Left lung (tissue), 10 donors: ENCODE measurements around the gene EPN3. TPM values are rescaled to one million over a fixed set of nuclear protein-coding genes. Genes with fewer than 3 reads are reported as not detected.

ENCODE experiments used
- ATAC-seq: fragments of 200-7000 bp; cut with Tn5 transposase; one replicate; pipeline ENCODE4 v1.9.1; 2020; ENCODE audit warnings: moderate library complexity
- DNase-seq, 4 donors: peaks; one replicate each; pipeline ENCODE4 v3.0.0-alpha.2; 2013 to 2020
- H3K27ac ChIP-seq, 2 donors: fragments of 200-600 bp; sonication (generic) in 1 of 2; one replicate each; pipeline versions ENCODE4 v1.5.0 to v1.8.0; 2020 to 2021
- H3K27me3 ChIP-seq, 2 donors: fragments of 200-600 bp; sonication (generic) in 1 of 2; one replicate each; pipeline versions ENCODE4 v1.5.0 to v1.8.0; 2020 to 2021
- H3K36me3 ChIP-seq, 2 donors: fragments of 200-600 bp; sonication (generic) in 1 of 2; one replicate each; pipeline versions ENCODE4 v1.5.0 to v1.8.0; 2020 to 2021
- H3K4me1 ChIP-seq, 2 donors: fragments of 200-600 bp; one replicate each; pipeline ENCODE4 v1.8.0; 2021
- H3K4me3 ChIP-seq, 2 donors: fragments of 200-600 bp; sonication (generic) in 1 of 2; one replicate each; pipeline versions ENCODE4 v1.5.0 to v1.8.0; 2020 to 2021; ENCODE audit warnings: mild to moderate bottlenecking in 1 of 2
- H3K9me3 ChIP-seq, 2 donors: fragments of 200-600 bp; sonication (generic) in 1 of 2; one replicate each; pipeline versions ENCODE4 v1.5.0 to v1.8.0; 2020 to 2021
- intact Hi-C, 2 donors: fragments of 100-400 bp; cut with DNase I; formaldehyde crosslinking; loops; one replicate each; pipeline versions ENCODE4 v1.11.2 to v1.14.2; 2022
- polyA plus RNA-seq, 6 donors: library from polyadenylated mRNA; unstranded; fragments of 120-200 nt; gene quantifications; one replicate each; pipeline ENCODE4 v1.2.1, GENCODE V29; 2013; ENCODE audit not compliant: insufficient read length in 6 of 6
- total RNA-seq, 2 donors: library from RNA; stranded (reverse); fragmentation: NEBNext Ultra II Directional; extraction: Animal tissue kit (Norgen Biotek cat#: 25700); gene quantifications; one replicate each; pipeline ENCODE4 v1.2.1, GENCODE V29; 2021
- TF ChIP-seq, protein P1 (sequence below), 2 donors: fragments of 200-600 bp; sonication (generic) in 1 of 2; IDR thresholded peaks; one replicate each; pipeline versions ENCODE4 v1.5.0 to v1.8.0; 2021; ENCODE audit warnings: antibody characterized with exemption in 2 of 2
- donor health status: DM: no; HTN: yes; CAD: no.
- donor health status: DM: no; HTN: no; CAD: no.

EPN3 gene
- total and polyA plus RNA-seq, 8 donors: 0.55 to 6.4 (median 4.3) TPM

DNA sequence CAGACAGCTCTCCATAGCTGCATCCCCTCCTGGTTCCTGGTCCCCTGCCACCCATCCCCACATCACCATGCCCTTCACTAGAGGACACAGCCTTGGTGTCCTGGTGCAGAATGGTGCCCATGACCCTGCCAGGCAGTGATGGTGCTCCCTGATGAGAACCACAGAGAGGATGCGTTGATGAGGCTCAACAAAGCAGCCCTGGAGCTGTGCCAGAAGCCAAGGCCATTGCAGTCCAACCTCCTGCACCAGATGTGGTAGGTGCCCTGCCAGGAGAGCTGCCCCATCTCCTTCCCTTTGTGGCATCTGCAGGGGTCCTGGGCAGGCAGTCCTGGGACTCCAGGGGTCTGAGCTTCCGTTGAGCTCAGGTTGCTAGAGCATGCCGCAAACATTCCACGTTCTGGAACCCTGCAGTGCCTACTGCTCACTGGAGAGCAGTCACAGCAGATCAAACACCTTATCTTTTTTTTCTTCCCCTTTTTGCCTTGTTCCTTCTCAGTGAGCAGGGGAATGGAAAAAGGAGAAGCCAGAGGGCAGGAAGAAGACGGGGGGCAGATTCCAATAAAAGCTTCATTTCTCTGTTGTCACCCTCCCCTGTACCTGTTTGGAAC lies 5.3 kb upstream of the EPN3 start:
- intact Hi-C loops: no loop called here
- DNase-seq (no peak), ATAC-seq (no peak)
- H3K9me3 ChIP-seq: no peaks in the 10 kb centered on the region
- TF ChIP-seq, protein P1, sequence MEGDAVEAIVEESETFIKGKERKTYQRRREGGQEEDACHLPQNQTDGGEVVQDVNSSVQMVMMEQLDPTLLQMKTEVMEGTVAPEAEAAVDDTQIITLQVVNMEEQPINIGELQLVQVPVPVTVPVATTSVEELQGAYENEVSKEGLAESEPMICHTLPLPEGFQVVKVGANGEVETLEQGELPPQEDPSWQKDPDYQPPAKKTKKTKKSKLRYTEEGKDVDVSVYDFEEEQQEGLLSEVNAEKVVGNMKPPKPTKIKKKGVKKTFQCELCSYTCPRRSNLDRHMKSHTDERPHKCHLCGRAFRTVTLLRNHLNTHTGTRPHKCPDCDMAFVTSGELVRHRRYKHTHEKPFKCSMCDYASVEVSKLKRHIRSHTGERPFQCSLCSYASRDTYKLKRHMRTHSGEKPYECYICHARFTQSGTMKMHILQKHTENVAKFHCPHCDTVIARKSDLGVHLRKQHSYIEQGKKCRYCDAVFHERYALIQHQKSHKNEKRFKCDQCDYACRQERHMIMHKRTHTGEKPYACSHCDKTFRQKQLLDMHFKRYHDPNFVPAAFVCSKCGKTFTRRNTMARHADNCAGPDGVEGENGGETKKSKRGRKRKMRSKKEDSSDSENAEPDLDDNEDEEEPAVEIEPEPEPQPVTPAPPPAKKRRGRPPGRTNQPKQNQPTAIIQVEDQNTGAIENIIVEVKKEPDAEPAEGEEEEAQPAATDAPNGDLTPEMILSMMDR (IDR thresholded peaks at IDR 0.05): no peak
- H3K36me3 ChIP-seq: no peaks in the 10 kb centered on the region
- no peak overlapping the region for H3K4me3 ChIP-seq
- peaks cover 0 to 3% of the 10 kb centered on the region in 2 donors for H3K4me1 ChIP-seq
- no peak overlapping the region for H3K27ac ChIP-seq
- H3K27me3 ChIP-seq: peaks cover 3 to 33% of the 10 kb centered on the region in 2 donors

DNA sequence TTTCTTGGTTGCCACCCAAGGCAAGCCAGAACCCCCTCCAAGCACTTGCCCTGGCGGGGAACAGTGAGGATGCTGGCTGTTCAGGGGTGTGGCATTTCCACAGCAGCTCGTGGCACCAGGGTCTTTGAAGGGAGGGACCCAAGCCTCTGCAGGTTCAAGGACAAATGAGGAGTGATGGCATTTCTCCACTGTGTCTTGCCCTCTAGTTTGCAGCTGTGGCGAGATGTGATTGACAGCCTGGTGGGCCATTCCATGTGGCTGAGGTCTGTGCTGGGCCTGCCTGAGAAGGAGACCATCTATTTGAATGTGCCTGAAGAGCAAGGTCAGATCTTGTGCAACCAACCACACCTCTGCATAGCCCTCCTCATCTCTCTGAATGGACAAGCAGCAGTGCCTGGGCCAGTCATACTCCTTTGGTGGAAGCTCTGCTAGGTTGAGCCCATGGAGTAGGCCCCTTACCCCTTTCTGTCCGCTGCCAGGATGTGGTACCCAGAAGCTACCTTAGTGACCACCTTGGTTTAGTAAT lies 4.5 kb upstream of the EPN3 start:
- Histone ChIP-seq H3K4me3 (no peak overlapping the region), H3K4me1 (peaks cover 0 to 10% of the 10 kb centered on the region in 2 donors), H3K36me3 (no peaks in the 10 kb centered on the region), H3K9me3 (no peaks in the 10 kb centered on the region), H3K27me3 (peaks cover 10 to 40% of the 10 kb centered on the region in 2 donors), H3K27ac (no peak overlapping the region)
- TF ChIP-seq, protein P1 (IDR thresholded peaks at IDR 0.05): no peak
- no peak for DNase-seq
- ATAC-seq: no peak
- intact Hi-C loops: no loop called here

GRCh38 chr17:50529849-50530248 lies 2.7 kb upstream of the EPN3 start:
- no peaks in the 10 kb centered on the region for H3K36me3 ChIP-seq
- H3K4me1 ChIP-seq: peaks cover 10 to 23% of the 10 kb centered on the region in 2 donors
- no peak for ATAC-seq
- intact Hi-C loops: no loop called here
- no peak for DNase-seq
- no peak overlapping the region for H3K4me3 ChIP-seq
- no peak overlapping the region for H3K27ac ChIP-seq
- H3K9me3 ChIP-seq: no peaks in the 10 kb centered on the region
- peaks cover 15 to 59% of the 10 kb centered on the region in 2 donors for H3K27me3 ChIP-seq
- TF ChIP-seq, protein P1 (IDR thresholded peaks at IDR 0.05): no peak

DNA sequence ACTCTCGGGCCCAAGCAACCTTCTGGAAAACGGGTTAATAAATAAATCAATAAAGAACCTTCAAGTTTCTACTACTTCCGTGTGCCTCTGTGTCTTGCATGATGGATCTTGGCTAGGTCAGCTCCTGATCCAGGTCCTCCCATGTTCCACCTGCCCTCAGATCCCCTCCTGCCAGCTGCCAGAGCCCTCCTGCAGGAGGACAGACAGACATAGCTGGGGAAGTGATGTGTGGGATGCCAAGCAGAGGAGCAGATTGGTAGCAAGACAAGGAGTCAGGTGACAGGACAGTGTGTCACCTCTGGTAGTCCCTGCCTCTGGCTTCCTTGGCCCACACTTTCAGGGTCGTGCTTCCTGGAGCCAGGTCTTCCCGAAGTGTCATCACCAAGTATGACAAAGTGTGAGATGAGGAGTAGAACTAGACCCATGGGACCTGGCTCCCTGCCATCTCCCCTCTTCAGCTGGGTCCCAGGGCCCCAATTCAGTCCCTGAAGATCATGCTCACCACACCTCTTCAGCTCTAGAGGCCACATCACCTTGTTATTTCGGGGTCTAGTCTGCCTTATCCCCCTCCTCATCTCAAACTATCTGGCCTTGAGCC lies 1.0 kb upstream of the EPN3 start:
- H3K27me3 ChIP-seq: peaks cover 15 to 62% of the 10 kb centered on the region in 2 donors
- no peak overlapping the region for H3K4me3 ChIP-seq
- no peaks in the 10 kb centered on the region for H3K36me3 ChIP-seq
- H3K27ac ChIP-seq: no peak overlapping the region
- H3K4me1 ChIP-seq: peaks cover 10 to 23% of the 10 kb centered on the region in 2 donors
- TF ChIP-seq, protein P1 (IDR thresholded peaks at IDR 0.05): no peak
- ATAC-seq (no peak), DNase-seq (no peak)
- intact Hi-C loops: no loop called here
- no peaks in the 10 kb centered on the region for H3K9me3 ChIP-seq

DNA sequence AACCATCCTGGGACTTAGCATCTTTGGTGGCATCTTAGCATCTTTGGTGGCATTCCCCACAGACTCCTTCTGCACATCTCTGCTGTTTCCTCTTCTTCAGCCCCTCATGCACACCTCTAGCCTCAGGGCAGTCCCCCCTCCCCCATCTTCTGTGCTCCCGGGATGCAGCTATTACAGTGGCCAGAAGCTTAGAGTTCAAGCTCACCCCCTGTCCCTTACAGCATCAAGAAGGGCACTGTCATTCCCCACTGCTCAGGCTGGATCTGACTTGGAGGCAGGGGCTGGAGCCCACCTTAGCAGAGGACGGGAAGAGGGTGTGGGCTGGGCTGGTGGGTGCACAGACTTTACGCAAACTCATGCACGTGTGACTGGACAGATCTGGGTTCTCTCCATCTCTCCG lies 650 bp downstream of the EPN3 start:
- peak; percentile 21 for ATAC-seq
- intact Hi-C loops: no loop called here
- Histone ChIP-seq H3K36me3 (no peaks in the 10 kb centered on the region), H3K9me3 (no peaks in the 10 kb centered on the region), H3K27me3 (peaks cover 15 to 62% of the 10 kb centered on the region in 2 donors), H3K4me1 (peaks cover 10 to 23% of the 10 kb centered on the region in 2 donors), H3K4me3 (no peak overlapping the region), H3K27ac (no peak overlapping the region)
- no peak for DNase-seq
- TF ChIP-seq, protein P1 (IDR thresholded peaks at IDR 0.05): no peak
